SK-N-MC (cell line): Measurements from ENCODE around the gene DRC3.

Experiments
- EZH2 ChIP-seq: fragments of 200-600 bp; sonication (generic); IDR thresholded peaks from one replicate; pipeline ENCODE4 v1.6.1; 2017; ENCODE audit warnings: antibody characterized with exemption
- POLR2AphosphoS5 ChIP-seq: IDR thresholded peaks from 2 replicates; pipeline ENCODE4 v1.6.1; 2012; ENCODE audit warnings: mild to moderate bottlenecking, low read depth, low read length, borderline replicate concordance

- TF ChIP-seq EZH2 (no peak), POLR2AphosphoS5 (no peak)
These were observed 37.2 kb downstream of the DRC3 start for GRCh38 chr17:18009609-18010420.
